IMR-90 (cell line): ENCODE data around the gene ANKHD1. TPM values are rescaled to one million over a fixed set of nuclear protein-coding genes. Genes with fewer than 3 reads are reported as not detected.

ENCODE experiments used
- ATAC-seq: fragments of 200-7000 bp; cut with Tn5 transposase; 2 replicates; pipeline ENCODE4 v1.9.1; 2020; ENCODE audit warnings: low read depth, mild to moderate bottlenecking, moderate library complexity
- BruUV-seq: library from RNA; stranded (reverse); fragments of 400-500 nt; replicated peaks from 2 replicates; lab custom pipeline; 2021; lab: Mats Ljungman, UMichigan
- CTCF ChIA-PET: fragments of 300-600 bp; formaldehyde crosslinking; extraction: SDS; loops from one replicate; lab custom pipeline; 2021; ENCODE audit warnings: antibody characterized with exemption; lab: Yijun Ruan, JAX
- POLR2A ChIA-PET: fragments of 300-600 bp; sonication (Branson Sonifier 250); formaldehyde crosslinking; loops from one replicate; lab custom pipeline; 2022; ENCODE audit warnings: antibody characterized with exemption; ENCODE audit not compliant: unreplicated experiment; lab: Charles Lee
- DNase-seq: peaks from one replicate; pipeline ENCODE4 v3.0.0; 2013
- H2AFZ ChIP-seq: replicated peaks from 2 replicates; pipeline ENCODE3; 2013; ENCODE audit warnings: low read length, mild to moderate bottlenecking; ENCODE audit not compliant: poor library complexity
- H2AK5ac ChIP-seq: 2 replicates; pipeline ENCODE4 v1.6.1; 2013; ENCODE audit warnings: low read depth, low read length, inconsistent platforms
- H2AK9ac ChIP-seq: replicated peaks from 2 replicates; pipeline ENCODE3; 2013; ENCODE audit warnings: mild to moderate bottlenecking, low read depth, low read length, moderate library complexity; ENCODE audit not compliant: poor library complexity
- H2BK120ac ChIP-seq: 2 replicates; pipeline ENCODE4 v1.6.1; 2013; ENCODE audit warnings: low read depth, low read length, inconsistent platforms
- H2BK15ac ChIP-seq: 3 replicates; pipeline ENCODE4 v1.6.1; 2013; ENCODE audit warnings: low read depth, low read length, inconsistent platforms
- H2BK20ac ChIP-seq: 2 replicates; pipeline ENCODE4 v1.6.1; 2013; ENCODE audit warnings: low read depth, mild to moderate bottlenecking, inconsistent platforms, low read length, moderate library complexity
- H2BK5ac ChIP-seq: 2 replicates; pipeline ENCODE4 v1.6.1; 2013; ENCODE audit warnings: mild to moderate bottlenecking, low read depth, low read length, inconsistent platforms; ENCODE audit not compliant: poor library complexity, severe bottlenecking
- H3K14ac ChIP-seq: replicated peaks from 2 replicates; pipeline ENCODE4 v1.6.1; 2013; ENCODE audit warnings: low read depth, low read length, inconsistent platforms
- H3K18ac ChIP-seq: 2 replicates; pipeline ENCODE4 v1.6.1; 2013; ENCODE audit warnings: low read depth, low read length, control low read depth
- H3K23ac ChIP-seq: 2 replicates; pipeline ENCODE4 v1.6.1; 2013; ENCODE audit warnings: low read depth, low read length, inconsistent platforms
- H3K27ac ChIP-seq: 2 replicates; pipeline ENCODE4 v1.5.1; 2013; ENCODE audit warnings: mild to moderate bottlenecking, control low read depth, low read length; ENCODE audit not compliant: insufficient read depth
- H3K27me3 ChIP-seq: 2 replicates; pipeline ENCODE4 v1.6.1; 2013; ENCODE audit warnings: low read length; ENCODE audit not compliant: control insufficient read depth, insufficient read depth
- H3K36me3 ChIP-seq: 2 replicates; pipeline ENCODE4 v1.6.1; 2013; ENCODE audit warnings: low read length, mixed read lengths; ENCODE audit not compliant: control insufficient read depth, insufficient read depth
- H3K4ac ChIP-seq: 2 replicates; pipeline ENCODE4 v1.6.1; 2013; ENCODE audit warnings: low read depth, low read length, inconsistent platforms
- H3K4me1 ChIP-seq: 2 replicates; pipeline ENCODE4 v1.6.1; 2013; ENCODE audit warnings: low read length, mixed read lengths; ENCODE audit not compliant: control insufficient read depth, insufficient read depth
- H3K4me2 ChIP-seq: 2 replicates; pipeline ENCODE4 v1.6.1; 2013; ENCODE audit warnings: low read depth, mild to moderate bottlenecking, control low read depth, low read length, moderate library complexity
- H3K4me3 ChIP-seq: 2 replicates; pipeline ENCODE4 v1.5.1; 2013; ENCODE audit warnings: low read depth, mild to moderate bottlenecking, control low read depth, low read length, moderate library complexity; ENCODE audit not compliant: insufficient read depth
- H3K56ac ChIP-seq: 2 replicates; pipeline ENCODE4 v1.6.1; 2013; ENCODE audit warnings: low read length, inconsistent platforms; ENCODE audit not compliant: insufficient read depth; ENCODE audit errors: extremely low read depth
- H3K79me1 ChIP-seq, 2 experiments: 2 replicates each; pipeline ENCODE4 v1.6.1; 2013; ENCODE audit warnings: low read length in 2 of 2, inconsistent platforms in 1 of 2, low read depth in 1 of 2
- H3K9ac ChIP-seq: 2 replicates; pipeline ENCODE4 v1.6.1; 2013; ENCODE audit warnings: low read depth, low read length, control low read depth
- H3K9me1 ChIP-seq: 2 replicates; pipeline ENCODE4 v1.6.1; 2013; ENCODE audit warnings: low read length, inconsistent platforms; ENCODE audit not compliant: insufficient read depth
- H3K9me3 ChIP-seq: 2 replicates; pipeline ENCODE4 v1.6.1; 2013; ENCODE audit warnings: low read length; ENCODE audit not compliant: control insufficient read depth, insufficient read depth
- H4K20me1 ChIP-seq: 2 replicates; pipeline ENCODE4 v1.6.1; 2013; ENCODE audit warnings: low read length, inconsistent platforms; ENCODE audit not compliant: insufficient read depth
- H4K5ac ChIP-seq: 2 replicates; pipeline ENCODE4 v1.6.1; 2013; ENCODE audit warnings: mild to moderate bottlenecking, low read depth, low read length, control low read depth
- H4K8ac ChIP-seq, 2 experiments: 2 replicates each; pipeline ENCODE4 v1.6.1; 2013; ENCODE audit warnings: low read depth in 2 of 2, low read length in 2 of 2, control low read depth in 1 of 2, inconsistent platforms in 1 of 2
- H4K91ac ChIP-seq: 2 replicates; pipeline ENCODE4 v1.6.1; 2013; ENCODE audit warnings: low read depth, low read length, inconsistent platforms; ENCODE audit not compliant: insufficient read depth
- BHLHE40 ChIP-seq: fragments of 150-350 bp; IDR thresholded peaks from 2 replicates; pipeline ENCODE4 v1.6.1; 2016; ENCODE audit warnings: mild to moderate bottlenecking, low read depth, low read length
- CEBPB ChIP-seq: IDR thresholded peaks from 2 replicates; pipeline ENCODE4 v1.6.1; 2012; ENCODE audit warnings: low read depth, low read length, improper control_type of control experiment
- CHD1 ChIP-seq: IDR thresholded peaks from 2 replicates; pipeline ENCODE4 v1.6.1; 2012; ENCODE audit warnings: low read depth, low read length, improper control_type of control experiment
- CTCF ChIP-seq: conservative IDR thresholded peaks from 2 replicates; pipeline ENCODE4 v1.5.1; 2012; ENCODE audit warnings: mild to moderate bottlenecking, low read depth, low read length, improper control_type of control experiment
- ELK1 ChIP-seq: fragments of 150-350 bp; IDR thresholded peaks from 2 replicates; pipeline ENCODE4 v1.6.1; 2016; ENCODE audit warnings: low read depth, mild to moderate bottlenecking, low read length, moderate library complexity, borderline replicate concordance
- FOS ChIP-seq: fragments of 150-350 bp; IDR thresholded peaks from 2 replicates; pipeline ENCODE4 v1.6.1; 2016; ENCODE audit warnings: low read depth, low read length
- MAFK ChIP-seq: IDR thresholded peaks from 2 replicates; pipeline ENCODE4 v1.6.1; 2012; ENCODE audit warnings: low read depth, low read length, improper control_type of control experiment
- MAZ ChIP-seq: IDR thresholded peaks from 2 replicates; pipeline ENCODE4 v1.6.1; 2012; ENCODE audit warnings: low read depth, mild to moderate bottlenecking, low read length, improper control_type of control experiment, moderate library complexity, borderline replicate concordance
- MXI1 ChIP-seq: IDR thresholded peaks from 2 replicates; pipeline ENCODE4 v1.6.1; 2012; ENCODE audit warnings: low read depth, mild to moderate bottlenecking, low read length, moderate library complexity, borderline replicate concordance
- NFE2L2 ChIP-seq: fragments of 150-350 bp; IDR thresholded peaks from 2 replicates; pipeline ENCODE4 v1.6.1; 2016; ENCODE audit warnings: low read depth, mild to moderate bottlenecking, low read length
- POLR2A ChIP-seq: IDR thresholded peaks from 2 replicates; pipeline ENCODE4 v1.6.1; 2012; ENCODE audit warnings: mild to moderate bottlenecking, low read depth, low read length
- RAD21 ChIP-seq: IDR thresholded peaks from 2 replicates; pipeline ENCODE4 v1.6.1; 2012; ENCODE audit warnings: low read length, improper control_type of control experiment
- RCOR1 ChIP-seq: IDR thresholded peaks from 2 replicates; pipeline ENCODE4 v1.6.1; 2012; ENCODE audit warnings: mild to moderate bottlenecking, low read length, improper control_type of control experiment; ENCODE audit not compliant: insufficient replicate concordance
- RFX5 ChIP-seq: IDR thresholded peaks from 2 replicates; pipeline ENCODE4 v1.8.0; 2012; ENCODE audit warnings: low read depth, mild to moderate bottlenecking, low read length, moderate library complexity
- SMC3 ChIP-seq: fragments of 150-350 bp; IDR thresholded peaks from 2 replicates; pipeline ENCODE4 v1.6.1; 2016; ENCODE audit warnings: low read depth, mild to moderate bottlenecking, antibody characterized with exemption, low read length, moderate library complexity
- USF2 ChIP-seq: fragments of 150-350 bp; IDR thresholded peaks from 2 replicates; pipeline ENCODE4 v1.6.1; 2017; ENCODE audit warnings: mild to moderate bottlenecking, antibody characterized with exemption, low read length, low read depth
- WGBS, 2 experiments: methylation state at CpG; one replicate each; pipeline versions ENCODE4 v1.1.5 to v1.1.7; 2013; ENCODE audit warnings: missing lambda C conversion rate in 2 of 2; ENCODE audit not compliant: insufficient read length in 1 of 2; ENCODE audit errors: extremely low coverage in 2 of 2; 5-methylcytosine and 5-hydroxymethylcytosine counted together
- dilution Hi-C: fragments of 300-500 bp; cut with HindIII; formaldehyde crosslinking; loops from one replicate; pipeline ENCODE4 v1.14.3; 2018; ENCODE audit warnings: low sequenced_read_pairs; ENCODE audit not compliant: unreplicated experiment
- in situ Hi-C: fragments of 300-500 bp; cut with MboI; formaldehyde crosslinking; loops from 3 replicates; pipeline ENCODE4 v1.14.3; 2019; ENCODE audit warnings: low sequenced_read_pairs, inconsistent platforms, mixed read lengths
- intact Hi-C: fragments of 100-400 bp; cut with micrococcal nuclease; formaldehyde crosslinking; loops from 2 replicates; pipeline ENCODE4 v1.10.0; 2022
- polyA plus RNA-seq, 3 experiments: library from polyadenylated mRNA; depleted of rRNA; stranded (reverse); fragments of >200 nt; gene quantifications; 2 replicates each; pipeline ENCODE4 v1.2.3, GENCODE V29; 2012; ENCODE audit warnings: low replicate concordance in 1 of 3
- total RNA-seq: library from RNA; depleted of rRNA; stranded (reverse); fragments of >200 nt; gene quantifications from 2 replicates; pipeline ENCODE4 v1.2.3, GENCODE V29; 2012

The ANKHD1 gene
- total and polyA plus RNA-seq, 2 of the 4 experiments (the other 2 are of a cell fraction): 32.1 to 36.7 TPM

- H3K27ac ChIP-seq: no peak overlapping the region
- no TSS peak for BruUV-seq
- ChIA-PET POLR2A (no interaction called here), CTCF (interaction anchor here (1.1 kb wide), 1 partner anchor 13 kb away, joined by 7 read pairs; no protein-coding TSS in a partner anchor)
- no peak overlapping the region for H2AK5ac ChIP-seq
- H4K91ac ChIP-seq: no peak overlapping the region
- WGBS, 2 experiments: no CpG with 5 or more reads among the region's 2 CpGs
- dilution Hi-C loops: no loop called here
- H3K4me2 ChIP-seq: no peak overlapping the region
- no peak overlapping the region for H2AFZ ChIP-seq
- H2BK20ac ChIP-seq: no peak overlapping the region
- no peak overlapping the region for H3K18ac ChIP-seq
- in situ Hi-C loops: no loop called here
- H3K4me1 ChIP-seq: no peaks in the 10 kb centered on the region
- peaks cover 13 to 53% of the 10 kb centered on the region in 2 experiments for H3K79me1 ChIP-seq
- no peak overlapping the region for H2BK120ac ChIP-seq
- H4K5ac ChIP-seq: no peak overlapping the region
- H3K9me1 ChIP-seq: 0 out of 2 replicates have a peak, but pooled peaks cover 2% of the 10 kb centered on the region
- no peak overlapping the region for H2BK5ac ChIP-seq
- TF ChIP-seq MAZ (no peak), FOS (no peak), CEBPB (no peak), CTCF (no peak), USF2 (no peak), MXI1 (no peak), BHLHE40 (no peak), RFX5 (no peak), POLR2A (no peak), RAD21 (no peak), SMC3 (no peak), RCOR1 (no peak), MAFK (no peak), NFE2L2 (no peak), CHD1 (no peak), ELK1 (no peak)
- no peak overlapping the region for H3K14ac ChIP-seq
- H3K36me3 ChIP-seq: no peaks in the 10 kb centered on the region
- no peak overlapping the region for H2BK15ac ChIP-seq
- no peak overlapping the region for H4K8ac ChIP-seq
- no peaks in the 10 kb centered on the region for H3K27me3 ChIP-seq
- no peak overlapping the region for H3K4ac ChIP-seq
- ATAC-seq: no peak
- H2AK9ac ChIP-seq: no peak overlapping the region
- H3K56ac ChIP-seq: no peak overlapping the region
- H4K20me1 ChIP-seq: peaks cover 21% of the 10 kb centered on the region
- intact Hi-C loops: no loop called here
- no peak overlapping the region for H3K4me3 ChIP-seq
- H3K9ac ChIP-seq: no peak overlapping the region
- H3K9me3 ChIP-seq: no peaks in the 10 kb centered on the region
- DNase-seq: no peak
- H3K23ac ChIP-seq: no peak overlapping the region
Measured at GRCh38 chr5:140423609-140424008, 22.0 kb downstream of the ANKHD1 start.
